Transverse colon (tissue), 4 donors: ENCODE measurements around the gene FAM221A.

Source experiments
- POLR2A ChIP-seq: fragments of 450-650 bp; IDR thresholded peaks from one replicate; pipeline ENCODE4 v1.6.1; 2016; ENCODE audit warnings: antibody characterized with exemption, mild to moderate bottlenecking, moderate library complexity
- POLR2AphosphoS5 ChIP-seq, 3 donors: sonication (generic); formaldehyde crosslinking; IDR thresholded peaks; one replicate each; pipeline ENCODE4 v1.6.1; 2016; ENCODE audit warnings: antibody characterized with exemption in 3 of 3
- TF ChIP-seq, protein P1 (sequence below), 5 experiments: fragments of 200-600 bp in 3 of 5; fragments of 450-650 bp in 2 of 5; sonication (generic) in 3 of 5; IDR thresholded peaks; 1 replicate in 2 of 5; 2 replicates in 3 of 5; pipeline ENCODE4 v1.5.1; 2016 to 2017; ENCODE audit warnings: antibody characterized with exemption in 5 of 5, inconsistent platforms in 3 of 5, mild to moderate bottlenecking in 2 of 5, moderate library complexity in 1 of 5

- TF ChIP-seq, protein P1, sequence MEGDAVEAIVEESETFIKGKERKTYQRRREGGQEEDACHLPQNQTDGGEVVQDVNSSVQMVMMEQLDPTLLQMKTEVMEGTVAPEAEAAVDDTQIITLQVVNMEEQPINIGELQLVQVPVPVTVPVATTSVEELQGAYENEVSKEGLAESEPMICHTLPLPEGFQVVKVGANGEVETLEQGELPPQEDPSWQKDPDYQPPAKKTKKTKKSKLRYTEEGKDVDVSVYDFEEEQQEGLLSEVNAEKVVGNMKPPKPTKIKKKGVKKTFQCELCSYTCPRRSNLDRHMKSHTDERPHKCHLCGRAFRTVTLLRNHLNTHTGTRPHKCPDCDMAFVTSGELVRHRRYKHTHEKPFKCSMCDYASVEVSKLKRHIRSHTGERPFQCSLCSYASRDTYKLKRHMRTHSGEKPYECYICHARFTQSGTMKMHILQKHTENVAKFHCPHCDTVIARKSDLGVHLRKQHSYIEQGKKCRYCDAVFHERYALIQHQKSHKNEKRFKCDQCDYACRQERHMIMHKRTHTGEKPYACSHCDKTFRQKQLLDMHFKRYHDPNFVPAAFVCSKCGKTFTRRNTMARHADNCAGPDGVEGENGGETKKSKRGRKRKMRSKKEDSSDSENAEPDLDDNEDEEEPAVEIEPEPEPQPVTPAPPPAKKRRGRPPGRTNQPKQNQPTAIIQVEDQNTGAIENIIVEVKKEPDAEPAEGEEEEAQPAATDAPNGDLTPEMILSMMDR (IDR thresholded peaks at IDR 0.05): no peak
- TF ChIP-seq POLR2A (no peak), POLR2AphosphoS5 (IDR thresholded peaks at IDR 0.05) (no peak)
These were observed 15.9 kb upstream of the FAM221A start for GRCh38 chr7:23664122-23664521.
